Progenitor cell of endocrine pancreas (in vitro differentiated cells): ENCODE data around the gene FAM83E. TPM values are rescaled to one million over a fixed set of nuclear protein-coding genes. Genes with fewer than 3 reads are reported as not detected.

Source experiments
- DNase-seq: peaks from one replicate; pipeline ENCODE4 v3.0.0; 2021; ENCODE audit warnings: low spot score; ENCODE audit not compliant: unreplicated experiment
- H3K27ac Mint-ChIP-seq: 2 replicates; pipeline ENCODE4 v1.8.0; 2021; ENCODE audit warnings: mild to moderate bottlenecking, moderate library complexity, mixed read lengths
- H3K27me3 Mint-ChIP-seq: 2 replicates; pipeline ENCODE4 v1.8.0; 2021; ENCODE audit warnings: mixed read lengths
- H3K36me3 Mint-ChIP-seq: 2 replicates; pipeline ENCODE4 v1.8.0; 2022; ENCODE audit warnings: mixed read lengths; ENCODE audit not compliant: insufficient read depth
- H3K4me1 Mint-ChIP-seq: 2 replicates; pipeline ENCODE4 v1.8.0; 2021; ENCODE audit warnings: low read depth, mixed read lengths
- H3K4me3 Mint-ChIP-seq: 2 replicates; pipeline ENCODE4 v1.8.0; 2021; ENCODE audit warnings: low read depth, mild to moderate bottlenecking, moderate library complexity, mixed read lengths
- H3K9me3 Mint-ChIP-seq: 2 replicates; pipeline ENCODE4 v1.8.0; 2021; ENCODE audit warnings: low read depth, mixed read lengths
- CTCF ChIP-seq: fragments of 200-600 bp; sonication (generic); IDR thresholded peaks from one replicate; pipeline ENCODE4 v1.5.0; 2021; ENCODE audit warnings: antibody characterized with exemption, mild to moderate bottlenecking; ENCODE audit not compliant: unreplicated experiment
- total RNA-seq: library from RNA; stranded (reverse); gene quantifications from 2 replicates; pipeline ENCODE4 v1.2.1, GENCODE V29; 2021

The FAM83E gene
- total RNA-seq, 1 donor from 2014 or later = 4.3 TPM

DNA sequence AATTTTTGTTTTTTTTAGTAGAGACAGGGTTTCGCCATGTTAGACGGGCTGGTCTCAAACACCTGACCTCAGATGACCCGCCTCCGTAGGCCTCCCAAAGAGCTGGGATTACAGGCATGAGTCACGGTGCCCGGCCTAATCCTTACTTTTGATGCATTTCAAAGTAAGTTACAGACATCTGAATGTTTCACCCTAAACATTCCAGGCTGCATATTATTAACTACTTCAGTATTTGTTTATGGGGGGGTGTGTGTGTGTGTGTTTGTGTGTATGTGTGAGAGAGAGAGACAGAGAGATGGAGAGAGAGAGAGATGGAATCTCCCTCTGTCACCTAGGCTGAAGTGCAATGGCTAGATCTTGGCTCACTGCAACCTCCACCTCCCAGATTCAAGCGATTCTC, 49.8 kb downstream of the FAM83E start:
- peaks cover 9% of the 10 kb centered on the region for H3K4me1 Mint-ChIP-seq
- no peak for TF ChIP-seq CTCF
- H3K36me3 Mint-ChIP-seq = no peaks in the 10 kb centered on the region
- no peak for DNase-seq
- H3K4me3 Mint-ChIP-seq = no peak overlapping the region
- H3K27ac Mint-ChIP-seq = no peak overlapping the region
- H3K27me3 Mint-ChIP-seq = peaks cover 10% of the 10 kb centered on the region
- H3K9me3 Mint-ChIP-seq = no peaks in the 10 kb centered on the region

Other genes starting within 250 kb of the FAM83E start
- gene KDELR1, start 223.5 kb downstream of the FAM83E start, total RNA-seq = 207 and 213 TPM in 2 replicates
- 0.22 and 0.34 TPM in 2 replicates for gene GRIN2D, start 221.4 kb downstream of the FAM83E start, total RNA-seq
- 35.7 and 35.9 TPM in 2 replicates for gene GRWD1, start 169.1 kb downstream of the FAM83E start, total RNA-seq
- gene KCNJ14, start 159.5 kb downstream of the FAM83E start, total RNA-seq = 2.0 TPM in 2 replicates
- gene CYTH2, start 145.7 kb downstream of the FAM83E start, total RNA-seq = 248 TPM in 2 replicates
- gene LMTK3, start 103.2 kb downstream of the FAM83E start, total RNA-seq = 11.4 and 12.7 TPM in 2 replicates
- gene SULT2B1, start 62.9 kb downstream of the FAM83E start, total RNA-seq = not detected in 2 replicates
- not detected in 2 replicates for gene SPACA4, start 8.3 kb downstream of the FAM83E start, total RNA-seq
- gene RPL18, start 4.1 kb upstream of the FAM83E start, total RNA-seq = 1,379 and 1,392 TPM in 2 replicates
- gene SPHK2, start 4.4 kb upstream of the FAM83E start, total RNA-seq = 137 and 138 TPM in 2 replicates
- gene DBP, start 22.3 kb upstream of the FAM83E start, total RNA-seq = 5.1 and 5.3 TPM in 2 replicates
- 8.9 and 9.6 TPM in 2 replicates for gene CA11, start 31.1 kb upstream of the FAM83E start, total RNA-seq
- 0.91 and 1.0 TPM in 2 replicates for gene NTN5, start 57.9 kb upstream of the FAM83E start, total RNA-seq
- 1.4 and 2.4 TPM in 2 replicates for gene FUT2, start 80.9 kb upstream of the FAM83E start, total RNA-seq
- 2.0 and 2.1 TPM in 2 replicates for gene MAMSTR, start 104.6 kb upstream of the FAM83E start, total RNA-seq
- 1.9 and 2.4 TPM in 2 replicates for gene RASIP1, start 125.5 kb upstream of the FAM83E start, total RNA-seq
- 0.55 and 1.0 TPM in 2 replicates for gene IZUMO1, start 131.8 kb upstream of the FAM83E start, total RNA-seq
- 5.4 and 6.9 TPM in 2 replicates for gene FUT1, start 137.6 kb upstream of the FAM83E start, total RNA-seq
- not detected in 2 replicates for gene FGF21, start 140.4 kb upstream of the FAM83E start, total RNA-seq
- 61.0 and 70.0 TPM in 2 replicates for gene BCAT2, start 196.0 kb upstream of the FAM83E start, total RNA-seq
- 20.5 and 22.1 TPM in 2 replicates for gene HSD17B14, start 221.4 kb upstream of the FAM83E start, total RNA-seq